Kidney epithelial cell (primary cell): ENCODE data around the gene RAB40B. TPM values are rescaled to one million over a fixed set of nuclear protein-coding genes. Genes with fewer than 3 reads are reported as not detected.

ENCODE experiments used
- DNase-seq: peaks from one replicate; pipeline ENCODE4 v3.0.0-alpha.2; 2010; ENCODE audit warnings: low read depth
- H3K27me3 ChIP-seq: 2 replicates; pipeline ENCODE4 v1.6.0; 2011; ENCODE audit warnings: low read length; ENCODE audit not compliant: control insufficient read depth, insufficient read depth
- H3K36me3 ChIP-seq: 2 replicates; pipeline ENCODE4 v1.5.1; 2011; ENCODE audit warnings: low read length; ENCODE audit not compliant: control insufficient read depth, insufficient read depth
- H3K4me3 ChIP-seq: 2 replicates; pipeline ENCODE4 v1.5.1; 2011; ENCODE audit warnings: low read depth, mild to moderate bottlenecking, control low read depth, low read length
- total RNA-seq: library from RNA; depleted of rRNA; stranded (reverse); fragments of >200 nt; gene quantifications from 2 replicates; pipeline ENCODE4 v1.2.3, GENCODE V29; 2015
- TF ChIP-seq, protein P1 (sequence below): IDR thresholded peaks from 2 replicates; pipeline ENCODE4 v1.5.1; 2011; ENCODE audit warnings: mild to moderate bottlenecking, moderate library complexity, low read length, control low read depth, inconsistent platforms; ENCODE audit not compliant: insufficient read depth, poor library complexity, severe bottlenecking

The RAB40B gene
- total RNA-seq, 1 donor from 2014 or later = 7.3 TPM

DNA sequence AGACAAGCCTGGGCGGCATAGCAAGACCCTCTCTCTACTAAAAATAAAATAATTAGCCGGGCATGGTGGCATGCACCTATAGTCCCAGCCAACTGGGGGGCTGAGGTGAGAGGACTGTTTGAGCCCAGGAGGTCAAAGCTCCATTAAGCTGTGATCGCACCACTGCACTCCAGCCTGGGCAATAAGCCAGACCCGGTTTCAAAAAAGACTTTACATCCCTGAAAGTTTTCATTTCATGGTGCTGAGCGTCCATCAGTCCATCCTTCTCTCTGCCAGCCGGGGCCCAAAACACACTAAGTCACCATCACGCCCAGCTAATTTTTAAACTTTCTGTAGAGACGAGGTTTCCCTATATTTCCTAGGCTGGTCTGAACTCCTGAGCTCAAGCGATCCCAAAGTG lies 10.6 kb downstream of the RAB40B start:
- no peaks in the 10 kb centered on the region for H3K27me3 ChIP-seq
- TF ChIP-seq, protein P1, sequence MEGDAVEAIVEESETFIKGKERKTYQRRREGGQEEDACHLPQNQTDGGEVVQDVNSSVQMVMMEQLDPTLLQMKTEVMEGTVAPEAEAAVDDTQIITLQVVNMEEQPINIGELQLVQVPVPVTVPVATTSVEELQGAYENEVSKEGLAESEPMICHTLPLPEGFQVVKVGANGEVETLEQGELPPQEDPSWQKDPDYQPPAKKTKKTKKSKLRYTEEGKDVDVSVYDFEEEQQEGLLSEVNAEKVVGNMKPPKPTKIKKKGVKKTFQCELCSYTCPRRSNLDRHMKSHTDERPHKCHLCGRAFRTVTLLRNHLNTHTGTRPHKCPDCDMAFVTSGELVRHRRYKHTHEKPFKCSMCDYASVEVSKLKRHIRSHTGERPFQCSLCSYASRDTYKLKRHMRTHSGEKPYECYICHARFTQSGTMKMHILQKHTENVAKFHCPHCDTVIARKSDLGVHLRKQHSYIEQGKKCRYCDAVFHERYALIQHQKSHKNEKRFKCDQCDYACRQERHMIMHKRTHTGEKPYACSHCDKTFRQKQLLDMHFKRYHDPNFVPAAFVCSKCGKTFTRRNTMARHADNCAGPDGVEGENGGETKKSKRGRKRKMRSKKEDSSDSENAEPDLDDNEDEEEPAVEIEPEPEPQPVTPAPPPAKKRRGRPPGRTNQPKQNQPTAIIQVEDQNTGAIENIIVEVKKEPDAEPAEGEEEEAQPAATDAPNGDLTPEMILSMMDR = no peak
- H3K4me3 ChIP-seq = no peak overlapping the region
- DNase-seq = peak; percentile 25
- no peaks in the 10 kb centered on the region for H3K36me3 ChIP-seq

GRCh38 chr17:82687375-82687861 lies 11.1 kb downstream of the RAB40B start:
- no peak overlapping the region for H3K4me3 ChIP-seq
- H3K27me3 ChIP-seq = no peaks in the 10 kb centered on the region

GRCh38 chr17:82686366-82687324 lies 11.9 kb downstream of the RAB40B start:
- no peak for DNase-seq
- Histone ChIP-seq H3K4me3 (no peak overlapping the region), H3K27me3 (no peaks in the 10 kb centered on the region), H3K36me3 (no peaks in the 10 kb centered on the region)
- TF ChIP-seq, protein P1 = no peak

More at GRCh38 chr17:82687375-82687861, 11.1 kb downstream of the RAB40B start:
- no peaks in the 10 kb centered on the region for H3K36me3 ChIP-seq
- peak; percentile 68 for DNase-seq
- TF ChIP-seq, protein P1 = no peak

DNA sequence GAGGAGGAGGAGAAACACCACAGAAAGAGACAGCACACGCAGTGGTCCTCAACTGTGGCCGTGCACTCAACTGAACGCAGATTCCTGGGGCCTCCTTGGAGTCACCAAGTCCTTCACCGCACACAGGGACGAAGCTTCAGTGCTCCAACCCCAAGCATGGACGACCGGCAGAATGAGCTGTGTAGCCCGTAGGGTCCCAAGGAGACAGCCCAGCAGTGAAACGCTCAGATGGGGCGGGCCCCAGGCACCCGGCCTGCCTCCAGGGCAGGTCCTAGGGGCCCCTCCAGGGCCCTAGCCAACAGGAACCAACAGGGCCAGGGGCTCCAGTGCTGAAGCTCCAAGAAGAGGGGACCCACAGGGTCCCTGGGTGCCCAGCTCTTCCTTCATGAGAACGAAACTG lies 13.2 kb downstream of the RAB40B start:
- Histone ChIP-seq H3K36me3 (no peaks in the 10 kb centered on the region), H3K27me3 (no peaks in the 10 kb centered on the region), H3K4me3 (no peak overlapping the region)
- DNase-seq = no peak
- TF ChIP-seq, protein P1 = no peak

GRCh38 chr17:82684228-82684841 lies 14.2 kb downstream of the RAB40B start:
- Histone ChIP-seq H3K27me3 (no peaks in the 10 kb centered on the region), H3K4me3 (no peak overlapping the region), H3K36me3 (no peaks in the 10 kb centered on the region)
- TF ChIP-seq, protein P1 = no peak
- DNase-seq = peak; percentile 74
